SK-N-MC (cell line): ENCODE measurements around the gene ZNF664.

ENCODE experiments used
- EZH2 ChIP-seq: fragments of 200-600 bp; sonication (generic); IDR thresholded peaks from one replicate; pipeline ENCODE4 v1.6.1; 2017; ENCODE audit warnings: antibody characterized with exemption
- POLR2AphosphoS5 ChIP-seq: IDR thresholded peaks from 2 replicates; pipeline ENCODE4 v1.6.1; 2012; ENCODE audit warnings: mild to moderate bottlenecking, low read depth, low read length, borderline replicate concordance

DNA sequence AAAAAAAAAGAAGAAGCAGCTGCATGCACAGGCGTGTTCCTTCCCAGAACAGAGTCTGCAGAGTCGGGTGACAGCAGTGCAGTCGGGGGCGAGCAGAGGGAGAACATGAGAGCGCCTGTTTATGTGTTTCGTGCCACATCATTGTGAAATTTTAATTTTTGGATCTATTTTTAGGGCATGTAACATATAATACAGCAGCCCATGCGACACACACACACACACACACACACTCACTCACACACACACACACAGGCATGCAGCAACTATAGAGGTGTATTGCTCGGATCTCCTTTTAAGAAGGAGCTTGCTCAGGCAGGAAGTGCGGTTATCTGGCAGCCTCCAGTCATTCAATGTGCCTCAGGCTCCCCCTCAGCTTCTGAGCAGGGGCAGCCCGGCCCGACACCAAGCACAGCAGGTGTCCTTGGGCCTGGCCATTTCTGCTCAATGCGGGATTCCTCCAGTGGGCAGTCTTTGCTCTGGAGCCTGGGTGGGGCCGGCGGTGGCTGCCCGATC is 71.8 kb downstream of the ZNF664 start:
- TF ChIP-seq EZH2, result no peak
- TF ChIP-seq POLR2AphosphoS5, result no peak
